Activated naive CD4-positive, alpha-beta T cell treated with anti-CD3 and anti-CD28 coated beads, Interleukin-2, amount 10 ng/mL, durations not matched to agents 7 days and 5 days (primary cell): Measurements from ENCODE around the gene TNS1.

ENCODE experiments used
- CTCF ChIA-PET: fragments of 350-600 bp; sonication (Branson Sonifier 250); formaldehyde crosslinking; loops from one replicate; lab custom pipeline; 2021; ENCODE audit warnings: antibody characterized with exemption; lab: Charles Lee
- DNase-seq: peaks from one replicate; pipeline ENCODE4 v3.0.0-alpha.2; 2020
- H3K27ac Mint-ChIP-seq: one replicate; pipeline ENCODE4 v1.8.0; 2021; ENCODE audit warnings: mild to moderate bottlenecking, moderate library complexity, mixed read lengths
- H3K27me3 Mint-ChIP-seq: one replicate; pipeline ENCODE4 v1.8.0; 2021; ENCODE audit warnings: mild to moderate bottlenecking, mixed read lengths
- H3K36me3 Mint-ChIP-seq: one replicate; pipeline ENCODE4 v1.8.0; 2021; ENCODE audit warnings: mixed read lengths
- H3K4me1 Mint-ChIP-seq: one replicate; pipeline ENCODE4 v1.8.0; 2021; ENCODE audit warnings: mixed read lengths
- H3K4me3 Mint-ChIP-seq: one replicate; pipeline ENCODE4 v1.8.0; 2021; ENCODE audit warnings: mild to moderate bottlenecking, moderate library complexity, mixed read lengths
- H3K9me3 Mint-ChIP-seq: one replicate; pipeline ENCODE4 v1.8.0; 2021; ENCODE audit warnings: mixed read lengths

The TNS1 gene

GRCh38 chr2:217923007-217923686 lies 79.6 kb downstream of the TNS1 start:
- Mint-ChIP-seq H3K36me3 (no peaks in the 10 kb centered on the region), H3K4me1 (no peaks in the 10 kb centered on the region), H3K27ac (no peak overlapping the region), H3K4me3 (no peak overlapping the region), H3K27me3 (peaks cover 11% of the 10 kb centered on the region), H3K9me3 (no peaks in the 10 kb centered on the region)
- CTCF ChIA-PET: no interaction called here
- DNase-seq: no peak

DNA sequence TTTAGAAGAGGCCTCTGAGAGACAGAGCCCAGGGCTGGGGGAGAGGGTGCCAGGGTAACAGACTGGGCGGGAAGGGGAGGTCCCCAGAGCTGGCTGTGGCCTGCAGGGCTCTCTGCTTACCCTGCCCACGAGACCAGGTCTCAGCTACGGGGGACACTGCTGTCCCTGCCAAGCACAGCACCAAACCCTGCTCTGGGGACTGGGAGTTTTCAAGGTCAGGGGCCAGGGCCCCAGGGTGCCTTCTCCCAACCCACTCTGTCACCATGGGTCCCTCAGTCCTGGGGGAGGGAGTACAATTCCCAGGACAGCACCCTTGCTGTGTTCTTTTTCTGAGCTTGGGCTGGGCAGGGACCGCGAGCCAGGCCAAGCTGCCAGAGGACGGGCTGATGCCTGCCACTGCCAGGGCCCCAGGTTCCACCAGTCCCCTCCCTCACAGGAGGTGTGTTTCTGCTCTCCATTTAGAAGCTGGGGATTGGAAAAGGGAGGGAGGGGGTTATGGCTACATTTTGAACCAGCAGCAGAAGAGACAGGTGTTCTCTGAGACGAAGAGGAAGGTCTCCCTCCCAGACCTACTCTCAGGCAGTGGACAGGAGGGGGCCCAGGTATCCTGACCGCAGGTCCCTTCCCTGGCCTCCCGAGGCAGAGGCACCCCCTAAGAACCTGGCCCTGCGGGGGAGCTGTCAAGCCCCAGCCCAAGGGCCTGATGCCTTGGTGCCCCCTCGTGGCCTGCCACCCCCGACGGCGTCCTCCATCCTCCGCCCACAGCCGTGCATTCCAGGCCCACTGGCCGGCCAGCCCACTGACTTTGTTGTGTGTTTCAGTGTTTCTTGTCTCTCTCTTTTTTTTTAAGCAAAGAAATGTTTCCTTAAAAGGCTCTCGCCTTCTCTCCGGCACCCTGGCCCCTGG lies 80.4 kb downstream of the TNS1 start:
- H3K36me3 Mint-ChIP-seq: no peaks in the 10 kb centered on the region
- H3K9me3 Mint-ChIP-seq: no peaks in the 10 kb centered on the region
- no peak for DNase-seq
- H3K4me3 Mint-ChIP-seq: no peak overlapping the region
- H3K27ac Mint-ChIP-seq: no peak overlapping the region
- CTCF ChIA-PET: interaction anchor here (0.6 to 0.7 kb wide), 2 partner anchors 42 to 114 kb away, joined by 3 to 4 read pairs; no protein-coding TSS in a partner anchor
- H3K27me3 Mint-ChIP-seq: peaks cover 11% of the 10 kb centered on the region
- H3K4me1 Mint-ChIP-seq: no peaks in the 10 kb centered on the region

DNA sequence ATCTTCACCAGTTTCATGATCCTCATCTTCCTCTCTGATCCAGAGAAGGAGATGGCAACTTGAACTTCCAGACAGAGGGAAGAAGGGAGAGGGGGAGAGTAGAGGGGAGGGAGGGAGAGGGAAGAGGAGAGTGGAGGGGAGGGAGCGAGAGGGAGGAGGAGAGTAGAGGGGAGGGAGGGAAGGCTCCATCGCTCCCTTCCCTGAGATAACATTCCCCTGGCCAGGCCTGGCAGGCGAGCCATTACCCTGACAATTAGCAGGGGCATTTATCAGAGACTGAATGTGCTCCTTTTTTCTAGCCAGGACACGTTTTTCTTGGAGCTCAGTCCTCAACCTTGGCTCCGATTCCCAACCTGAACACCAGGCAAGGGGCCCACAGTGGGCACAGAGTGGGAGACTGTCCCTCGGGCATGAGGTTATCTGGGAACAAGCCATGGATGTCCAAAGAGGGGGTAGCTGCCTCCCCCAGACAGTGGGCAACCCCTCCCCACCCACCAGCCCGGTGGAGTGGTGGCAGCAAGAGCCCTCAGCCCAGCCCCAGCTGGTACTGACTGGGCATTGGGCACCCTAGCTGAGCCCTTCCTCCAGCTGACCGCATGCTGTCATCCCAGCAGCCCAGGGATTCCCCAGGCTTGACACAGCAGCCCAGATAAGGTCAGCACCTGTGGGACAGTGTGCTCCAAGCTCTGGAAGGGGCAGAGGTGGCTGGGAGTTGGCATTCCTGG lies 81.8 kb downstream of the TNS1 start:
- CTCF ChIA-PET: no interaction called here
- no peaks in the 10 kb centered on the region for H3K36me3 Mint-ChIP-seq
- H3K4me1 Mint-ChIP-seq: no peaks in the 10 kb centered on the region
- no peak overlapping the region for H3K27ac Mint-ChIP-seq
- H3K27me3 Mint-ChIP-seq: peaks cover 3% of the 10 kb centered on the region
- no peak overlapping the region for H3K4me3 Mint-ChIP-seq
- H3K9me3 Mint-ChIP-seq: no peaks in the 10 kb centered on the region
- no peak for DNase-seq

- no peaks in the 10 kb centered on the region for H3K36me3 Mint-ChIP-seq
- H3K4me1 Mint-ChIP-seq: no peaks in the 10 kb centered on the region
- peaks cover 3% of the 10 kb centered on the region for H3K27me3 Mint-ChIP-seq
- H3K9me3 Mint-ChIP-seq: no peaks in the 10 kb centered on the region
- H3K4me3 Mint-ChIP-seq: no peak overlapping the region
- CTCF ChIA-PET: no interaction called here
- no peak overlapping the region for H3K27ac Mint-ChIP-seq
- no peak for DNase-seq
Observed at GRCh38 chr2:217919781-217920351, 82.9 kb downstream of the TNS1 start.

DNA sequence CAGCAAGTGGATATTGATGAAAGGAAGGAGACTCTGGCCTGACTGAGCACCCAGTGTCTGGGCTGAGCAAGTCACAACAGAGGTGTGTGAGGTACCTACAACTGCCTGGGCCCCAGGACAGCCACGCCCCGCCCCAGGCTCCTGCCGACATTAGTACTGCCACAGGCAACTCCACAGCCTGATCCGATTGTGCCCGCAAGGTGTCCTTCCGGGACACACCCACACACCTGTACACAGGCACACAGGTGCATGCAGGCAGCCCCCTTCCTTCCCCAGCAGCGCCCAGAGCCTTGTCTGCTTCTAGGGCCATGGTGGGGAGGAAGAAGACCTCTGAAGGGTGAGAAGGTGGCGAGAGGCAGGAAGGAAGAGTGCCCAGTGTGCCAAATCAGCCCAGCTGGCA lies 83.6 kb downstream of the TNS1 start:
- Mint-ChIP-seq H3K27ac (no peak overlapping the region), H3K4me1 (no peaks in the 10 kb centered on the region), H3K36me3 (no peaks in the 10 kb centered on the region), H3K27me3 (peaks cover 3% of the 10 kb centered on the region), H3K9me3 (no peaks in the 10 kb centered on the region), H3K4me3 (no peak overlapping the region)
- CTCF ChIA-PET: no interaction called here
- DNase-seq: no peak

DNA sequence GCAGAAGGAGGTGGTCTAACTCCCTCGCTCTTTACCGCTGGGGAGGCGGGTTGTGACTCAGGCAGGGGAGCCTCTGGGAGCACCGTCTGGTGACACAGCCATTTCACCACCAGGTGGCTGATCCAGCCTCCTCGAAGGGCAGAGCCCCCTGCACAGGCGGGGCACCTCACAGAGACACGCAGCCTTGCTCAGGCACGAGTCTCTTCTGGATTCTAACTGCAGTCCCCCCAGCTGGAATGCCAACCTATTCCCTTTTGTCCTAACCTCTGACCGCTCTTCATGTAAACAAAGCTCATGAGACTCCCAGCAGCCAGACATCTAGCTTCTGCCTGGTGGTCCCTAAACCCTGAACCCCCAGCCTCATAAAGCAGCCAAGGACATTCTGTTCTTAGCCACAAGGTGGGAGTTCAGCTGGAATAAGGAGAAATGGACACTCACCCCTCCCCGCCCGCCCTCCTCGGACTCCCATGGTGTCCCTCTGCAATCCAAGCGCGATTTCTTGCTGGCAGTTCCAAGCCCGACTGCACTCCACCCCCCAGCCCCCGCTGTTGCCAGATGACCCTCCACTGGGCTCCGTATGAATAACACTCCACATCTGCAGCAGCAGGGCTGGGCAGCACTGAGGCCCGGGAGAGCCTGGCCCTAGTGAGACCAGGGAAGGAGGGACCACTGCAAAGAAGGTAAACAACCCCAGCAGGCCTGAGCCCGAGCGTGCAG lies 84.3 kb downstream of the TNS1 start:
- H3K36me3 Mint-ChIP-seq: no peaks in the 10 kb centered on the region
- no peak overlapping the region for H3K27ac Mint-ChIP-seq
- CTCF ChIA-PET: no interaction called here
- H3K27me3 Mint-ChIP-seq: peaks cover 11% of the 10 kb centered on the region
- H3K4me3 Mint-ChIP-seq: no peak overlapping the region
- no peak for DNase-seq
- H3K9me3 Mint-ChIP-seq: no peaks in the 10 kb centered on the region
- H3K4me1 Mint-ChIP-seq: no peaks in the 10 kb centered on the region

GRCh38 chr2:217916504-217917254 lies 86.1 kb downstream of the TNS1 start:
- no peak for DNase-seq
- Mint-ChIP-seq H3K36me3 (no peaks in the 10 kb centered on the region), H3K4me1 (no peaks in the 10 kb centered on the region), H3K27ac (no peak overlapping the region), H3K27me3 (peaks cover 21% of the 10 kb centered on the region), H3K9me3 (no peaks in the 10 kb centered on the region), H3K4me3 (no peak overlapping the region)
- CTCF ChIA-PET: no interaction called here

- Mint-ChIP-seq H3K9me3 (no peaks in the 10 kb centered on the region), H3K4me3 (no peak overlapping the region), H3K36me3 (no peaks in the 10 kb centered on the region), H3K27ac (no peak overlapping the region), H3K27me3 (peaks cover 24% of the 10 kb centered on the region), H3K4me1 (no peaks in the 10 kb centered on the region)
- CTCF ChIA-PET: no interaction called here
- DNase-seq: no peak
Observed at GRCh38 chr2:217915706-217916105, 87.1 kb downstream of the TNS1 start.

- no peaks in the 10 kb centered on the region for H3K9me3 Mint-ChIP-seq
- no peak for DNase-seq
- no peaks in the 10 kb centered on the region for H3K4me1 Mint-ChIP-seq
- CTCF ChIA-PET: no interaction called here
- no peak overlapping the region for H3K27ac Mint-ChIP-seq
- no peak overlapping the region for H3K4me3 Mint-ChIP-seq
- H3K36me3 Mint-ChIP-seq: no peaks in the 10 kb centered on the region
- H3K27me3 Mint-ChIP-seq: peaks cover 29% of the 10 kb centered on the region
Observed at GRCh38 chr2:217914878-217915277, 87.9 kb downstream of the TNS1 start.

GRCh38 chr2:217914078-217914477 lies 88.7 kb downstream of the TNS1 start:
- Mint-ChIP-seq H3K36me3 (no peaks in the 10 kb centered on the region), H3K4me1 (no peaks in the 10 kb centered on the region), H3K27ac (no peak overlapping the region), H3K27me3 (peaks cover 28% of the 10 kb centered on the region), H3K4me3 (no peak overlapping the region), H3K9me3 (no peaks in the 10 kb centered on the region)
- DNase-seq: no peak
- CTCF ChIA-PET: no interaction called here

DNA sequence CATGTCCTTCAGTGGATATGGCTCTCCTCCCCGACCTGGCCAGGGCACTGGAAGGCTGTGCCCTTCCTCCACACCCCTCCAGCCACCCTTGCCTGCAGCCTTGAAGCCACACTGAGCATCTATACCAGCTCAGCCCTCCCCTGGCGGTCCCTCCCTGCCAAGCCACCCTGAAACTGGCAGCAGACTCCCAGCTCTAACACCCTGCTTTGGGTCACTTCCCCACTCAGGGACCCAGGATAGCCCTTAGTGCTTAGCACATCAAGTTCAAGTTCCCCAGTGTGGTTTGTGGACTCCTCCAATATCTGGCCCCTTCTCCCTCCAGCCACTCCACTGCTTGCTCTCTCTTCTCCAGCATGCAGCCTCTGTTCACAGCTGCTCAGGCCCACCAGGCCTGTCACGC lies 89.4 kb downstream of the TNS1 start:
- H3K4me1 Mint-ChIP-seq: no peaks in the 10 kb centered on the region
- DNase-seq: no peak
- H3K27me3 Mint-ChIP-seq: peaks cover 31% of the 10 kb centered on the region
- H3K9me3 Mint-ChIP-seq: no peaks in the 10 kb centered on the region
- no peak overlapping the region for H3K4me3 Mint-ChIP-seq
- CTCF ChIA-PET: no interaction called here
- no peak overlapping the region for H3K27ac Mint-ChIP-seq
- H3K36me3 Mint-ChIP-seq: no peaks in the 10 kb centered on the region

GRCh38 chr2:217912098-217913024 lies 90.4 kb downstream of the TNS1 start:
- H3K9me3 Mint-ChIP-seq: no peaks in the 10 kb centered on the region

More at GRCh38 chr2:217912098-217913024, 90.4 kb downstream of the TNS1 start:
- no peak for DNase-seq
- Mint-ChIP-seq H3K4me3 (no peak overlapping the region), H3K4me1 (no peaks in the 10 kb centered on the region), H3K36me3 (no peaks in the 10 kb centered on the region), H3K27ac (no peak overlapping the region), H3K27me3 (peaks cover 41% of the 10 kb centered on the region)
- CTCF ChIA-PET: interaction anchor here (1.3 kb wide), 1 partner anchor 26 kb away, joined by 3 read pairs; no protein-coding TSS in a partner anchor
